AG10803 (cell line): ENCODE results near the gene FAM227B.
"Not testable (repeated sequence)": the region's sequence is repeated elsewhere in the genome, so short reads cannot be mapped to it uniquely, and the experiment has no call there.

Source experiments
- DNase-seq: peaks from one replicate; pipeline ENCODE4 v3.0.0; 2010; ENCODE audit warnings: low read depth
- H3K4me3 ChIP-seq: 2 replicates; pipeline ENCODE4 v1.5.1; 2011; ENCODE audit warnings: mild to moderate bottlenecking, low read length, control low read depth
- CTCF ChIP-seq: conservative IDR thresholded peaks from 2 replicates; pipeline ENCODE4 v1.5.1; 2011; ENCODE audit warnings: mild to moderate bottlenecking, low read length, control low read depth, inconsistent platforms

Gene FAM227B

GRCh38 chr15:49570672-49571071 lies 49.9 kb downstream of the FAM227B start:
- TF ChIP-seq CTCF = no peak
- H3K4me3 ChIP-seq = no peak overlapping the region
- no peak for DNase-seq

GRCh38 chr15:49570174-49570573 lies 50.4 kb downstream of the FAM227B start:
- no peak for DNase-seq
- no peak for TF ChIP-seq CTCF
- no peak overlapping the region for H3K4me3 ChIP-seq

GRCh38 chr15:49560045-49560444 lies 60.6 kb downstream of the FAM227B start:
- H3K4me3 ChIP-seq = no peak overlapping the region
- no peak for TF ChIP-seq CTCF
- no peak for DNase-seq

- no peak overlapping the region for H3K4me3 ChIP-seq
- no peak for TF ChIP-seq CTCF
- DNase-seq = no peak
Observed at GRCh38 chr15:49558929-49559328, 61.7 kb downstream of the FAM227B start.

GRCh38 chr15:49556437-49556836 lies 64.2 kb downstream of the FAM227B start:
- TF ChIP-seq CTCF = no peak
- DNase-seq = no peak
- H3K4me3 ChIP-seq = no peak overlapping the region

- not testable (repeated sequence) for H3K4me3 ChIP-seq, DNase-seq
Observed at GRCh38 chr15:49550342-49550741, 70.3 kb downstream of the FAM227B start.

- TF ChIP-seq CTCF = no peak
- DNase-seq = no peak
- no peak overlapping the region for H3K4me3 ChIP-seq
Observed at GRCh38 chr15:49538520-49538919, 82.1 kb downstream of the FAM227B start.

- H3K4me3 ChIP-seq = no peak overlapping the region
- DNase-seq = peak; percentile 50
- TF ChIP-seq CTCF = no peak
Observed at GRCh38 chr15:49530092-49530491, 90.5 kb downstream of the FAM227B start.
